GOT3 (cell line): ENCODE results near the gene CABP2.
A peak's percentile ranks its signal among the peaks of the same experiment; 100 is the strongest.
"Not testable (repeated sequence)": the region's sequence is repeated elsewhere in the genome, so short reads cannot be mapped to it uniquely, and the experiment has no call there.

Source experiments
- DNase-seq: peaks from one replicate; lab custom pipeline; 2025; ENCODE audit warnings: mixed read lengths; lab: John Stamatoyannopoulos, UW

CABP2 gene

DNA sequence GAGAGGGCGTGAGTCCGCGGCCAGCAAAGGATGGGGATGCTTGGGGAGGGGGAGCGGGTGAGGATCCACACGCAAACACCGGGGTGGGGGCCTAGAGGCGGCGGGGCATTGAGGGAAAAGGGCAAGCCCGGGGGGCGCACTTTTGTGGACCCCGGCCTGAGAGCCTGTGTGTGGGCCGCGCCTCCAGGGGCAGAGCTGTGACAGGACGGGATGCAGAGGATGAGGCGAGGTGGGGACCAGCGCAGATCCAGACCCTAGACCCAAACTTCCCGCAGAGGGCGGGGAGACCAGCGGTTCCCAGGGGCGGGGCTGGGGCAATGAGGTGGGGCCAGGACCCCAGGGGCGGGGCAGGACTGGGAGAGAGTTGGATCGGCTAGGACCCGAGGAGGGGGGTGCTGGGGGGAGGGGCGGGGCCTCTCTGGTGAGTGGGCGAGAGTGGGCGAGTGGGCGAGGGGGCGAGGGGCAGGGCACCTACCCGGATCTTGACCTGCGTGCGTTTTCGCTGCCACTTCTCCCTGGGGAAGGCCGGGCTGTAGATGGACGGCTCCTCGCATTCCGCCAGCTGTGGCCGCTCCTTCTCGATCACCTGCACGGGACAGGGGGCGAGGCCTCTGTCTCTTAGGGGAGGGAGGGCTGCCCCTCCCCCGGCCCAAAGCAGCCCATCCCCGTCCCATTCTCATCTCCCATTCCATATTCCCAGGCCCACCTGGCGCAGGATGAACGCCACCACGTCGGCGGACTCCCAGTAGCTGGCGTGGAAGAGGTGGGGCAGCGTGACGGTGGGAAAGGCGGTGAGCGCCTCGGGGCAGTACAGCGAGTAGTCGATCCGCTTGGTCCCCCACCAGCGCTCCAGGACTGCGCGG, 28.6 kb downstream of the CABP2 start:
- DNase-seq = no peak

DNA sequence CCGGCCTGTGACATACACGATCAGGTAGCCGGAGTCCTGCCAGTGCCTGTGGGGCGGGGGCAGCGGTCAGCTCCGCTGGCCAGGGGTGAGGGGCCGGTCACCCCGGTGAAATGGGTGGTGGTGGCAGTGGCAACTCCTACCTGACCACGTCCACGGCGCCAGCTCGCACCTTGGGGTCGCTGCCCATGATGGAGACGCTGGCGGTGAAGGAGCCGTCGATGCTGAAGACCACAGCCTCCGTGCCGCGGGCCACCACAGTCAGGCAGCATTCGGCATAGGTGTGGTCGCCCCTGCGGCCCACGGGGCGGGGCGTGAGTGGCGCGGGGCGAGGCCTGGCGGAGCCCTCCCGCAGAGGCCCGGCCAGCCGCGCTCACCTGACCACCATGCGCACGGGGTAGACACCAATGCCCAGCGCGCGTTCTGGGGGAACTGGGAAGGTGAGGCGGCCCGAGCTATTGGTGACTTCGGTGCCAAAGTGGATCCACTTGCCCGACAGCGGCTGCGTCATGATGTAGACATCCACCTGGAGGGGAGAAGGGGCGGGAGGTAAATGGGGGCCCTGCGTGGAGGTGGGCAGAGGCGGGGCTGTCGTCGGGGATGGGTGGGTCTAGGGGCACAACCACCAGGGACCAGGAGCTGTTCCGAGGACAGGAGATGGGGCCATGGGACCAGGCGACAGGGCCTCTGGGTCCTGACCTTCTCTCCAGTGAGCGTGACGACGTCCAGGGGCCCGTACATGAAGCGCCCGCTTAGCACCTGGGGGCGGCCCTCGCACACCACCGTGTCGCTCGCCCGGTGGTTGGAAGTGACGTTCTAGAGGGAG, 29.5 kb downstream of the CABP2 start:
- DNase-seq = no peak

DNA sequence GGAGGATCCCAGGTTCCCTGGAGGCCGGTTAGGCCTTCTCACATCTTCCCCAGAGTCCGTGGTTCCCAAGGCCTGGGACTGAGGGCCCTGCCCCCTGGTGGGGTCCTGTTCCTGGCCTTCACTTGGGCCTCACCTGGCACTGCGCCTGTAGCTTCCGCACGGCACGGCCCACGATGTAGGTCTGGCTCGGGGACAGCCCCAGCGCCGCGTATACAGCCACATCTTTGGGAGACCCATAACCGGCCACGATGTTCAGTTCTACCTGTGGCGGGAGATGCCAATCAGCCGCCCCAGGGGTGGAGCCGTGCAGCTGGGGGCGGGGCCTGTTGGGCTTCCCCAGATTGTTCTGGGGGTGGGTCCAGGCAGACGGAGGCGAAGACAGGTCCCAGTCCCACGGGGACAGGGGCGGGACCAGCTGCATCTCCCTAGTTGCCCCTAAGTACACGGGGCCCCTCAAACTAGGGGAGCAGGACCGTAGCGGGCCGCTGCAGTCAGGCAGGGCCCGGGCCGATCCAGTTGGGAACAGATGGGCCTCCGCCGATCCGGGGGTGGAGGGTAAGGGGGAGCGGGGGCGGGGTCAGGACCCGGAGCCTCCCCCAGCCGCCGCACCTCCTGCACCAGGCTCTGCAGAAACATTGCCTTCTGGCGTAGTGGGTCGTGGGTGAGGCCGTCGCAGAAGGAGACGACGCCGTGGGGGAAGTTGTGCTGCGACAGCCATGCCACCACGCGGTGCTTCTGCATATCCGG, 30.3 kb downstream of the CABP2 start:
- DNase-seq = no peak

DNA sequence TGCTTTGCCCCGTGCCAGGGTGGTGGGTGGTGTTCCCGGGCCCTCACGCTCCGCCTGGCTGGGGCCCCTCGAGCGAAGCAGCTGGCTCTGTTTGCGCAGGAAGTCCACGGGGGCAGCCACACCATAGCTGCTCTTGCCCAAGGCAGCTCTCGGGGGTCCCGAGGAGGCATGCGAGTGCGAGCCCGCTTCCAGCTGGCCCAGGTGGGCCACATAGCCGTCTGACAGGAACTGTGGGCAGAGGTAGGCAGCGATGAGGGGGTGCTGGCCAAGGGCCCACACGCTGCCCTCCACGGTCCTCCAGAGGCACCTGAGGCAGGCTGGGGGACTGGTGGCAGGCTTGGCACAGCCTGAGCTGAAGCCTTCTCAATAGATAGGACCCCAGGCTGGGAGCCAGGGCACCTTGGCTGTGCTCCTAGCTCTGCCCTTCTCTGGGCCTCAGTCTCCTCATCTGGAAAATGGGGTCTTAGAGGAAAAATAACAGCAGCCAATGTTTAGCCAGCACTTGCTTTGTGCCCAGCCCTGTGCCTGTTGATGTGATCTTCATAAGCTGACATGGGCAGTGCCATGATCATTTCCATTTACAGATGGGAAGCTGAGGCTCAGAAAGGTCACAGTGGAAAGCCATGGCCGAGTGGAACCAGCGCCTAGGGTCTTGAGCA, 31.0 kb downstream of the CABP2 start:
- no peak for DNase-seq

DNA sequence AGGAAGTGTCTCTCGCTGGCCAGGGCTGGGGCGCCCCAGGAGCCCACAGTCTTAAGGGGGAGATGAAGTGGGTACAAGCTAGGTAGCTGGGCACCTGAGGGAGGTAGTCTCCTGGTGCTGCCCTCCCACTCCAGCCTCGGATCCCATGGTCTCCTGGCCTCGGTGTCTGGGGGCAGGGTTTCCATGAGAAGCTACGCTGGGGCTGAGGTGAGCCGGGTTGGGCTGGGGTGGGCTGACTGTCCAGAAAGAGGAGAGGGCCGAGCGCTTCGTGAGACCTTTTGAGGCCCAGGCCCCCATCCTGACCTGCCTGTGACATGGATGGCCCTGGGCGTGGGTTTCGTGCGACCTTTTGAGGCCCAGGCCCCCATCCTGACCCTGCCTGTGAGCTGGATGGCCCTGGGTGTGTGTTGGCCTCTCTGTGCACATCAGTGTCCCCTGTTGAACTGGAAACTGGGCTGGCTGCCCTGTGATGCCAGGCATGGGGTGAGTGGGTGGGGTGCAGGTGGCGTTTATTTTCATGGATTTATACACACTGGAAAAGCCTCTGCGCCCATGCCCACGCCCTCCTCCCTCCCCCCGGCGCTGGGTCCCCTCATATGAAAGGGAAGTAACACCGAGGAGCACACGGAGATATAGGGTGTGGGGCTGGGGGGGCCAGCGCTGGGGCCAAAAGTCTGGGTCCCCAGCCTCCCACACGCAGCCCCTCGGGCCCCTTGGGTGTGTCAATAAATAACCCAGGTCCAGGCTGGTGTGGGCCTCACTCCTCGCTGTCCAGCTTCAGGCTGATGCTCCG, 31.8 kb downstream of the CABP2 start:
- no peak for DNase-seq

DNA sequence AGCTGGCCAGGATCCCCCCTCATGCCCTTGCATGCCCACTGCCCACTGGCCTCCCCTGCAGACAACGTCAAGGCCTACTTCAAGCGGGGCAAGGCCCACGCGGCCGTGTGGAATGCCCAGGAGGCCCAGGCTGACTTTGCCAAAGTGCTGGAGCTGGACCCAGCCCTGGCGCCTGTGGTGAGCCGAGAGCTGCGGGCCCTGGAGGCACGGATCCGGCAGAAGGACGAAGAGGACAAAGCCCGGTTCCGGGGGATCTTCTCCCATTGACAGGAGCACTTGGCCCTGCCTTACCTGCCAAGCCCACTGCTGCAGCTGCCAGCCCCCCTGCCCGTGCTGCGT, 32.5 kb downstream of the CABP2 start:
- no peak for DNase-seq

DNA sequence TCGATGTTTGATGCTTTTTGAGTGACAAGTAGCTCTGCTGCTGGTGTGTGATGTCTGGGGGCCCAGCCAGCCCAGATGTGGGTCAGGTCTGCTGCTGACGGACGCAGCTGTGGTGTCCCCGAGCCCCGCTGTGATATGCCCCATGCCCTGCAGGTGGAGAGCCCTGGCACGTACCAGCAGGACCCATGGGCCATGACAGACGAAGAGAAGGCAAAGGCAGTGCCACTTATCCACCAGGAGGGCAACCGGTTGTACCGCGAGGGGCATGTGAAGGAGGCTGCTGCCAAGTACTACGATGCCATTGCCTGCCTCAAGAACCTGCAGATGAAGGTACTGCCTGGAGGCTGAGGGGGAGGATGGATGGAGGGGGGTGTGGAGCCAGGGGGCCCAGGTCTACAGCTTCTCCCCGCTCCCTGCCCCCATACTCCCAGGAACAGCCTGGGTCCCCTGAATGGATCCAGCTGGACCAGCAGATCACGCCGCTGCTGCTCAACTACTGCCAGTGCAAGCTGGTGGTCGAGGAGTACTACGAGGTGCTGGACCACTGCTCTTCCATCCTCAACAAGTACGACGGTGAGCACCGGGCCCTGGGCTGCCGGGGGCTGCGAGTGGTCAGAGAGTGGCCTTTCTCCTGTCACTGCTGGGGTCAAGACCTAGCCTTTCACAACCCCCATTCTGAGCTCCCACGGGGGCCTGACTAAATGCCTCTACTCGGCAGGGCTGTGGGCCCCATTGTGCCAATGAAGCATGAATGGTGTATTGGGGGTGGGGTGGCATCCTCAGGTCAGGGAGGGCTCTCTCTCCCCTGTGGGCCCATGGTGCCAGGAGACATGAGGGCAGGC, 33.1 kb downstream of the CABP2 start:
- DNase-seq = no peak

DNA sequence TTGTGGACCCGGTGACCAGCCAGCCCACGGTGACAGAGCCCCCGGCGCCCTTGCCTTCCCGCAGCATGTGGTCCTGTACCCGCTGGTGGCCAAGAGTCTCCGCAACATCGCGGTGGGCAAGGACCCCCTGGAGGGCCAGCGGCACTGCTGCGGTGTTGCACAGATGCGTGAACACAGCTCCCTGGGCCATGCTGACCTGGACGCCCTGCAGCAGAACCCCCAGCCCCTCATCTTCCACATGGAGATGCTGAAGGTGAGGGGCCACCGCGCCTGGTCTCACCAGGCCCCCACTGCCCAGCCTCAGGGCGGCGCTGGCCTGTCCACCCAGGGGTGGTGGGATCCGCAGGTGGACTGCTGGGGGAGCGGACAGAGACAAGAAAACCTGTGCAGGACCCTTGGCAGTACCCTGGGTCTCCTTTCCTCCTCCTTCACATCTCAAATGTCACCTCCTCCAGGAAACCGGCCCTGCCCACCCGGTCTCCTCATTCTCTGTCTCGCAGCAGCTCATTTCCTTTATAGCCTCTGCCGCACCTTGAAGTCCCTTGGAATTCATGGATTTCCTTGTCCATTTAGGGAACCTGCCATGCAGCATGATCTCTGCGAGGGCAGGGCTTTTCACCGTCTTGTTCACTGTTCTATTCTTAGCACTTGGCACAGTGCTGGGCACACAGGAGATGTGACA, 33.9 kb downstream of the CABP2 start:
- no peak for DNase-seq

DNA sequence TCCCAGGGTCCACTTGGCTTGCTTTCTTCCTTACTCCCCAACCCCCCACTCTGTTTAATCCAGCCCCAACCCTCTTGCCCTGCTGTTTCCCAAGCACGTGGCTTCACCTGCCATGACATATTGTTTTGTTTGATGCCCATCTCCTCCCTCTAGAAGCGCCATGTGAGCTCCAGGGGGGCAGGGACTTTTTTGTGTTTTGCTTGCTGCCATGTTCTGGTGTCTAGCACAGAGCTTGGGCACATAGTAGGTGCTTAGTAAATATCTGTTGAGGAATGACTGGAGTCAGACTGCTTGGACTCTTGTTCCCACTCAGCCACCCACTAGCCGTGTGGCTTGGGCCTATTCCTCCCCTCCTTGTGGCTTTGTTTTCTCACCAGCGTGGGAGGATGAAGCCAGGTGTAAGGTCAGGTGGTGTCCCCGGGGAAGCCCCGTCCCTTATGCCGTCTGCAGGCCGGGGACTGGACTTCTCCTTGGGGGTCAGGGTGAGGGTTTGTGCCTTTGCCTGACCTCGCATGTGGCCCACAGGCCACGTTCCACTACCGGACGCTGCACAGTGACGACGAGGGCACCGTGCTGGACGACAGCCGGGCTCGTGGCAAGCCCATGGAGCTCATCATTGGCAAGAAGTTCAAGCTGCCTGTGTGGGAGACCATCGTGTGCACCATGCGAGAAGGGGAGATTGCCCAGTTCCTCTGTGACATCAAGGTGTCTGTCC, 36.6 kb downstream of the CABP2 start:
- DNase-seq = no peak

DNA sequence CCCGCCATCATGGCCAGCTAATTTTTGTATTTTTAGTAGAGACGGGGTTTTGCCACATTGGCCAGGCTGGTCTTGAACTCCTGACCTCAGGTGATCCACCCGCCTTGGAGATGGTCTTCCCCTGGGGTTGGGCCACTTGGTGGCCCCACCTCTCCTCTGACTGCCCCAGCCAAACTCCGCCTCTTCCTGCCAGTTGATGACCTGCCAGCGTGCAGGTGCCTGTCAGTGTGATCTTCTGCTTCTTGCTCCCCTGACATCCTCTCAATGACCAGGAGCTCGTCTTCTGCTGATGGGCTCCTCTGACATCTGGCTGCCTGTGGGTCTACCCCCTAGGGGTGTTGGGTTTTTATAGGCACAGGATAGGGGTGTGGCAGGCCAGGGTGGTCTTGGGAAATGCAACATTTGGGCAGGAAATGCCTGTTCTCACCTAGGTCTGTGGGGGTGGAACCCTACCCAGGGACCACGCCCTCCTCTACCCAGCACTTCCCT, 37.3 kb downstream of the CABP2 start:
- not testable (repeated sequence) for DNase-seq

DNA sequence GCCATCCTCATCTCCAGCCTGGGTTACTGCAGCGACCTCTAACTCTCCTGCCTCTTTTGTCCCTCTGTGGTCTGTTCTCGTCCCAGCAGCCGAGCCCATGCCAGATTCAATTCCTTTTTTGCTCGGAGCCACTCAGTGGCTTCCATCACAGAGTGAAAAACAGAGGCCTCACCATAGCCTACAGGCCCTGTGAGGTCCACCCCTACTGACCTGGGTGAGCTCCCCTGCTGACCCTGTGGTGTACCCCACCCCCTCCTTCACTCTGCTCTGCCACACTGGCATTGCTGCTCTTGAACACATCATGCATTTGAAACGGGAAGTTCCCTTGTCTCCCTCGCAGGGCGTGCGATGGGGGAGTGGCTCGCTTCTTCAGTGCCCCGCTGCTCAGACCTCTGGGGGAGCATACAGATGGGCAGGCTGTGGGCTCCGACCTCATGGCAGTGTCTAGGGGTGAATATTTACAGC, 38.4 kb downstream of the CABP2 start:
- DNase-seq = no peak

DNA sequence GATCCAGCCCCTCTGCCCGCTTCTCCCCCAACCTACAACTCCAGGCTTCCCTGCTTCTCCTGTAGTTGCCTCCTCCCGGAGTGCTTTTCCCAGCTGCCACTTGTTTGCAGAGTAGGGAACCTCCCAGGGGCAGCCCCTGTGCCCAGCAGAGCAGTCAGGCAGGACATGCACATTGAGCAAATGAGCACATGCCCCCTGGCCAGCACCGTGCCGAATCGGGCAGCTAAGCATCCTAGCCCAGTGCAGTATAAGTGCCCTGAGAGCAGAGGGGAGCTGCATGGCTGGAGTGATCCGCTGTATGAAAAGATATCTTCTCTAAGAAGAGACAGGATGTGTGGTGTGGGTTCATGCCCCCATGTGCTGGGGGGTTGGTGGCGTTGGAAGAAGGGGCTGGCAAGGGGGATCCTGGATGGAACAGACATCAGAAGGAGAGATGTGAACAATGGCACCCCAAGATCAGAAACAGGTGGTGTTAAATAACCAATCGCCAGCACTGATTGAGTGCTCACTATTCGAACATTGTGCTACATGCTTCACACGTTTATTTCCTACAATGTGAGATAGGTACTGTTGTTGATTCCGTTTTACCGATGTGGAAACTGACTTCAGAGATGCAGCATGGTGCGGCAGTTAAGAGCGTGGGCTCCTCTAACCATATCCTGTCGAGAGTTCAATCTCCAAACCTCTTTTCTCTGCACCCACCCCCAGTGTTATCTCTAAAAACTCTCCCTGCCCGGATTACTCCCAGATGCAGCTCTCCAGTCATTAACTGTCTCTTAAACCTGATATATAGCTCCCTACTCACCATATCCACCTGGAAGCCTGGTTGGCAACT, 39.2 kb downstream of the CABP2 start:
- no peak for DNase-seq

DNA sequence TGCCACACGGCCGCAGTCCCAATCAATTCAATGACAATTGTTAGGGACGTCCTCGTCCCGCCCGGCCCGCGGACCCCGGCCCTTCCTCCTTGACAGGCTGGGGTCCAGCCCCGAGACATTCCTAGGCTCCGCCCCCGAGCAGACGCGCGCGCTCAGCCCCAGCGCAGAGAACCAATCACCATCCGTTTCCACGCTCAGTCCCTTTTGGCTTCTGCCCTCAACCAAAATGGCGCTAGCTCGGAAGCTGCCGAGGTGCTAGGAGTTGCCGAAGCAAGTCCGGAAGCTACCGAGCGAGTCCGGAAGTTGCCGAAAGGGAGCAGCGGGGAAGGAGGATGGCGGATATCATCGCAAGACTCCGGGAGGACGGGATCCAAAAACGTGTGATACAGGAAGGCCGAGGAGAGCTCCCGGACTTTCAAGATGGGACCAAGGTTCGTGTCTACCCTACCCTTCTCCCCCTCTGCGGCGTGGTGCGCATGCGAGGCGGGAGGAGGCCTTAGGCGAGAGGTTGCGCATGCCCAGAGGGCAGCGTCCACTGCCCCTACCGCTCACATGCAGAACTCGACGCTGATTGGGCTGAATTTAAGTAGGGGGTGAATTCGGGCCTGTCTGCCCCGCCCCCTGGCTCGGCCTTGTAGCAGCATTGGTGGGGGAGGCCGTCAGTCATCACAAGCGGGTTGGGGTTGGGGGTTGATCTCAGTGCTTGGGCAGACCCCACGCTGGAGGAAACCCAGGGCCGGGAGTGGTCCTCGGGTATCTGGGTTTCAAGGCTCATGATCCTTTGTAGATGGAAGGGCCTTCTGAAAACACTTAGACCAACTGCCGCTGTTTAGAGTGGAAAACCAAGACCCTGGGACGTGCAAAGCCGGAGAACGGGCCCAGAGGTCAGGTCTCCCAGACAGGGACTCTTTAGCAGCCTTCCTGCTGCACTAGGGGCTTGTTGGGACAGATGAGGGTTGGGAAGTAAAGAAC, 40.1 kb downstream of the CABP2 start, which contains the start of gene AIP:
AIP (plus strand) TSS at position 200 of the 972 bp plus-strand sequence; CDS start at position 333, 133 bp downstream.
- peak; percentile 85 for DNase-seq

DNA sequence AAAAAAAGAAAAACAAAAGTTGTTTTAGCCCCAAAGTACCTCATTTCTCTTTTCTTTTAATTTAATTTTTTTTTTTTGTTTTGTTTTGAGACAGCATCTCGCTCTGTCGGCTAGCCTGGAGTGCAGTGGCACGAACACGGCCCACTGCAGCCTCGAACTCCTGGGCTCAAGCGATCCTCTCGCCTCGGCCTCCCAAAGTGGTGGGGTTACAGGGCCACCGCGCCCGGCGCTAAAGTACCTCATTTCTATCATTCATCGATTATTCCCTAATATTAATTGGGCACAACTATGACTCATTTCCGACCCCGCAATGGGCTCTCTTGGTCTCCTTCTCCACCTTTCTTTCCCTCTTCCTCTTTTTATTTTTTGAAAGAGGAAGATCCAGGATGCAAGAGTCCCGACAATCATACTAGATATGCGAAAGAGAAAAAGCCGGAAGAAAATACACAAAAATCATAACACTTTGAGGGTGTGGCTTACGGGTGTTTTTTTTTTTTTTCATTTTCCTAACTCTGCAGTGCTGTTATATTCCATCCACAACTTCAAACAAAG, 40.9 kb downstream of the CABP2 start:
- DNase-seq = no peak

DNA sequence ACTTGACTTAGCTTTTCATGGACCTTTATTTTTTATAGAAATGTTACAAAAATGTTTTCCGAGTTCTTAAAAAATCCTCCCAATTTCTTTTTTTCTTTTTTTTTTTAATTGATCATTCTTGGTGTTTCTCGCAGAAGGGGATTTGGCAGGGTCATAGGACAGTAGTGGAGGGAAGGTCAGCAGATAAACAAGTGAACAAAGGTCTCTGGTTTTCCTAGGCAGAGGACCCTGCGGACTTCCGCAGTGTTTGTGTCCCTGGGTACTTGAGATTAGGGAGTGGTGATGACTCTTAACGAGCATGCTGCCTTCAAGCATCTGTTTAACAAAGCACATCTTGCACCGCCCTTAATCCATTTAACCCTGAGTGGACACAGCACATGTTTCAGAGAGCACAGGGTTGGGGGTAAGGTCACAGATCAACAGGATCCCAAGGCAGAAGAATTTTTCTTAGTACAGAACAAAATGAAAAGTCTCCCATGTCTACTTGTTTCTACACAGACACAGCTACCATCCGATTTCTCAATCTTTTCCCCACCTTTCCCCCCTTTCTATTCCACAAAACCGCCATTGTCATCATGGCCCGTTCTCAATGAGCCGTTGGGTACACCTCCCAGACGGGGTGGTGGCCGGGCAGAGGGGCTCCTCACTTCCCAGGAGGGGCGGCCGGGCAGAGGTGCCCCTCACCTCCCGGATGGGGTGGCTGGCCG, 45.7 kb downstream of the CABP2 start:
- DNase-seq = not testable (repeated sequence)
